Stimulated activated CD8-positive, alpha-beta memory T cell treated with anti-CD3 and anti-CD28 coated beads, Interleukin-4, amount 100 ng/mL, for 1 hour (primary cell): ENCODE results near the gene CHRDL1.
"Not testable (repeated sequence)": the region's sequence is repeated elsewhere in the genome, so short reads cannot be mapped to it uniquely, and the experiment has no call there.

Experiments used
- DNase-seq, 2 donors: peaks; one replicate each; pipeline ENCODE4 v3.0.0-alpha.2; 2020; ENCODE audit warnings: low read depth in 2 of 2, low spot score in 1 of 2

CHRDL1 gene, protein sequence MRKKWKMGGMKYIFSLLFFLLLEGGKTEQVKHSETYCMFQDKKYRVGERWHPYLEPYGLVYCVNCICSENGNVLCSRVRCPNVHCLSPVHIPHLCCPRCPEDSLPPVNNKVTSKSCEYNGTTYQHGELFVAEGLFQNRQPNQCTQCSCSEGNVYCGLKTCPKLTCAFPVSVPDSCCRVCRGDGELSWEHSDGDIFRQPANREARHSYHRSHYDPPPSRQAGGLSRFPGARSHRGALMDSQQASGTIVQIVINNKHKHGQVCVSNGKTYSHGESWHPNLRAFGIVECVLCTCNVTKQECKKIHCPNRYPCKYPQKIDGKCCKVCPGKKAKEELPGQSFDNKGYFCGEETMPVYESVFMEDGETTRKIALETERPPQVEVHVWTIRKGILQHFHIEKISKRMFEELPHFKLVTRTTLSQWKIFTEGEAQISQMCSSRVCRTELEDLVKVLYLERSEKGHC

DNA sequence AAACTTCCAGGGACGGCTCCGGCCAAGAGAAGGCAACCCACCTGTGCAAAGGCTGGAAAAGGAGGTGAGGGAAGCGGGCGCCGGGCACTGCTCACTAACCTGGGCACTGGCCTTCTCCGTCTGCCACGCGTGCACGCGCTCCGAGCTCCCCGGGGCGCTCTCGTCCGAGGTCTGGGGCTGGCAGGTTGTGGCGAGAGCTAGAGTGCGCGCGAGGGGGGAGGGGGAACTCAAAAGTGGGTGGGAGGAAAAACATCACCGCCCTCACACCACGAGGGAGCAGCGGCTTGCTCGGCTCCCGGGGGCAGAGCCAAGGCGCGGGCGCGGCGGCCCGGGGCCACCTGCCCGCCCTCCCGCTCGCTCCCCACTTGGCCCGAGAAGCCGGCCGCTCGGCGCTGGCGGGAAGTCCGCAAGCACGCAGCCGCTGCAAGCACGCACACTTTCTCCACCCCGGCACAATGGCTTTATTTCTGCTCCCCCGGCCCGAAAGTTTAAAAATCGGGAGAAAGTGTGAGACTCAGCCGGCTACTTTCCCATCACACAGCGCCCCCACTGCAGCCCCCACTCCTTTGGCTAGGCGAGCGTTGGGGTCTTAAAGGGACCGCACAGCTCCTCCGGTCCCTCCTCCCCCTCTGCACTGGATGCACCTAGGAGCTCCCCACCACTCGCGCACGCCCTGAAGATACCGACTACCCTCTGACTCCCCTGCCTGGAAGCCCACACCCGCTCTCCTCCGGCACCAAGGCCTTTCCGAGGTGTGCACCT is at the start of gene CHRDL1:
CHRDL1 (minus strand) TSS at position 173 of the 762 bp plus-strand sequence. CDS start 3,636 bp downstream, outside the sequence.
- no peak for DNase-seq

DNA sequence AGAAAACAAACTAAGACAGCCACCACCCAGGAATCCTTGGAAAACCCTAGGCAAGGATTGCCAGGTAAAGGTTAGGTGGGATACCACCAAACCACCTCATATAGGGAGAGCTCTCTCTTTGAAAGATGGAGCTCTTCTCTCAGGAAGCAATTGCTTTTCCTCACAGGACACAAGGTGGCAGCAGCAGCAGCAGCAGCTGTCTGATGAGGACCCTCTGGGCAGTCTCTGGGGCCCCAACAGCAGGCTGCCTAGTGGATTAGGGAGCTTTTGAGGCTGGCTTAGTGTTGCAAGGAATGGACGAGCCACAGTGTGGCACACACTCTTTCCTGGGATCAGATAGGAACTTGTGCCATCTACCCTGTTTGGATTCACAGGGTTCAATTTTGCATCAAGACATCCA is 41.4 kb upstream of the CHRDL1 start:
- DNase-seq: no peak

DNA sequence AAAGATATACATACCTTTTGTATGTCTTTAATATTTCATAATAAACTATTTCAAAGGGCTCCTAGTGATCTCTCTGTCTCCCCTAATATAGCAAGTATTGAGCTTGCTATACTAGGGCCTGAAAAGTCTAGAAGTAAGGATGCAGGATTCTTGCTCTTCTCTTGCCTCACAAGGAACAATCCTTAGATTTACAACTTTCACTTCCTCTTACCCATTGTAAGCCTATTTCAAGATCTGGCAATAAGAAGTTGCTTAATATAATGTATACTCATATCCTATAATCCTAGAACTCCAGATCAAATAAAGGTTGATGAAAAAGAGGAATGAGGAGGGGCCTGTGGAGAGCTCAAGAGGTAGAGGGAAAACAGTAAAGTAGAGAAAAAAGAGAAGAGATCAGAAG is 40.8 kb upstream of the CHRDL1 start:
- DNase-seq: no peak

DNA sequence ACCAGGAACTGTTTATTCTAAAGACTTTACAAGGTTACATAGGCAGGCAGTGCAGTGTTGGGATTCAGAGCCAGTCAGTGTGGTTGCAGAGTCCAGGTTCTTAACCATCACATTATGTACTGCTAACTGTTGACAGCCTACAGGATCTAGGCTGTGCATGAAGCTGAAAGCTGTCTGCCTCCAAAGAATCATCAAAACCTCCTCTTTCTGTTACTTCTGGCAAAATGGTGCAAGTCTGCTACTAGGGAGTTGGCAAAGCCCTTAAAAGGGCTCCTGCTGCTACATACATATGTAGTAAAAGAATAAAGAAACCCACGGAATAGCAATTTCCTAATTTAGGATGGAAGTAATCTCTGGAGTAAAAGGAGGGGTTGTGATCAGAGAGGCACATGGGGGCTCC is 40.4 kb upstream of the CHRDL1 start:
- DNase-seq: no peak

DNA sequence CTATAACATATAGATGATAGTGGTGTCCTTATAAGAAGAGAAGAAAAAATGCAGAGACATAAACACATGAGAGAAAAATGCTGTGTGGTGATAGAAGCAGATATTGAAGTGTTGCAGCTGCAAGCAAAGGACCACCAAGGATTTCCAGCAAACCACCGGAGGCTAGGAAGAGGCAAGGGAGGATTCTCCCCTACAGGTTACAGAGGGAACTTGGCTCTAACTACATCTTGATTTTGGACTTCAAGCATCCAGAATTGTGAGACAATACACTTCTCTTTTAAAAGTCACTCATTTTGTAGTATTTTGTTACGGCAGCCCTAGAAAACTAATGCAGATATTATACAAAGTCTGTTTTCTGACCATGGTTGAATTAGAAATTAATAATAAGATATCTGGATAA is 30.4 kb upstream of the CHRDL1 start:
- DNase-seq: no peak

DNA sequence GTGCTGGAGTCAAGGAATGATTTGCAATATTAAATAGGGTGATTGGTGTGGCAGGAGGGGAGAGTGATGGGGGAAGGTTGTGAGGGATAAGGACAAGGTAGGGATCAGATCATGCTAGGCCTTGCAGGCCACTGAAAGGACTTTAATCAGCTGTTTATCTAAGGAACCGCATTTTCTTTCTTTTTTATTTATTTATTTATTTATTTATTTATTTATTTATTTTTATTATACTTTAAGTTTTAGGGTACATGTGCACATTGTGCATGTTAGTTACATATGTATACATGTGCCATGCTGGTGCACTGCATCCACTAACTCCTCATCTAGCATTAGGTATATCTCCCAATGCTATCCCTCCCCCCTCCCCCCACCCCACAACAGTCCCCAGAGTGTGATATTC is 20.9 kb upstream of the CHRDL1 start:
- not testable (repeated sequence) for DNase-seq

DNA sequence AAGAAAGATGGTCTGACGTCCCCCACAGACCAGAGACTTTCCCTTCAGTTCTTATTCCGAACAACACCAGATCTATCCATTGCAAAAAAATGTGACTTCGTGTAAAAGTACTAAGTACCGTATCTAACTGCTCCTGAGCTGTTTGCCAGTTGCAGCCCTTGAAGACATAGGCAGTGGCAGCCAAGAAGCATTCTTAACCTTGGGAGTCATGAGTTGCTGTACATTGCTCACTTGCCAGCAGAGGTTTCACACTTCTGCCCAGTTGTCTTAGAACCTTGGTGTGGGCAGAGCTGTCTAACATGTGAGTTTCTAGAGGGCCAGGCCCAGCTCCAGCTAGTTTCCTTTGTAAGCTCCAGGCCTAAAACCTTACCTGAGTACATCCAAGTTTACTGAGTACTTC is 10.5 kb upstream of the CHRDL1 start:
- no peak for DNase-seq

DNA sequence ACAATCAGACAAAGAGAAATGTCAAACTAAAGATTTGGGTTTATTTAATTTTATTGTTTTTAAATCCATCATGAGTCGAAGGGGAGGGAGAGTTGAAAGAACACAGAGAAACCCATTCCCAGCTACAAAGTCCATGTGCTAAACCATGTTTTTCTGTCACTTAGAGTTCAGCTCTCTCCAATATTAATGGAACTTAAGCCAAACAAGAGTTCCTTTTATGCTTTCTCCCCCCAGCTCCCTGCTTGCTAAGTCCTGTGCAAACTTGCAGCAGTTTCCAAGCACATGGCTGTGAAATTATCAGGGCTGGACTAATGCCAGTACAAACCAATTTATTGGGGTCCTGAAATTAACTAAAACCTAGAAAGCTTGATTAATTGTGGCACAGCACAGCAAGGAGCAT is 9.7 kb upstream of the CHRDL1 start:
- DNase-seq: no peak

DNA sequence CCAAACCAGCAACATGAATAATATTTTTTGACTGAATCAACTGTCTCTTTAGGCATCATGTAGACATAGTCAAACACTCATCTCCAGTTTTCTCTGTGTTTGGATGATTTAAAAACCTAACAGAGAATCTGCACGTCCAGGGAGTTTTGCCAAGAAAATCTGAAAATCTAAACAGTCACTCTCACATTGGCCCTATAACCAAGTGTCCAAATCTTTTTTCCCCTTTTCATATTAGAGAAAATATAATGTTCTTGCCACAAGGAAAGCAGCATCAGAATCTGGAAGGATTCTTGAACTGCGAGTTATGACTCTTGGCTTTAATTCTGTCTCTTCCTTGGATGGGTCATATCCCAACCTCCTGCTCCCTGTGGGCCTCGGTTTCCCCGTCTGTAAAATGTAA is 8.8 kb upstream of the CHRDL1 start:
- no peak for DNase-seq

DNA sequence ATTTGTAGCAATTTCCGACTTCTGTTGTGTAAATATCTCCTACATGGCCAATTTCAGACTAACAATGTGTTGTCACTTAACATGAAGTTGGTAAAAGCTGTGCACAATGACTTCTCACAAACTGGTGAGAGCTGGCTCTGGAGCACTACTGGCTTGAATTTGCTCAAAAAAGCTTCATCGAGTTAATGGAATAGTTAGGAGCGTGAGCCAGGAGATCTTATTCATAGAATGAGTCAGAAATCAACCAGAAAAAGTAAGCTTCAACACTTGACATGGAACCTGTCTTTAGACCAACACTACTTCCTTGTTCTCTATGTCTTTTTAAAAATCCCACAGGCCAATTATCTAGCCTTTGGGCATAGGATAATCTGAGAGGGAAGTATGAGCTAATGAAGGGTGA is 7.9 kb upstream of the CHRDL1 start:
- DNase-seq: no peak

DNA sequence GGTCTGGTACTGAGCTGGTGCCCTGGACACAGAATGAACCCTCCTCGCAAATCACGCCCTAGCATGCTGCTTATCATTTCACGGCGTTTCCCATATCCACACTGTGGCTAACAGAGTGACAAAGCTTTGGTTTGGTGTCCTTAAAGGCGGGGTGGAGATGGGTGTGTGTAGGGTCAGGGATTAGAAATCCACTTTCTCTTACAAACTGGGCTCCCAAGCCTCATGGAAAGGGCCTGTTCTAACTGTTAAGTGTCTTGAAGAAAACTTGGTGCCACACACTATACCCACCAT is 735 bp upstream of the CHRDL1 start:
- DNase-seq: no peak

DNA sequence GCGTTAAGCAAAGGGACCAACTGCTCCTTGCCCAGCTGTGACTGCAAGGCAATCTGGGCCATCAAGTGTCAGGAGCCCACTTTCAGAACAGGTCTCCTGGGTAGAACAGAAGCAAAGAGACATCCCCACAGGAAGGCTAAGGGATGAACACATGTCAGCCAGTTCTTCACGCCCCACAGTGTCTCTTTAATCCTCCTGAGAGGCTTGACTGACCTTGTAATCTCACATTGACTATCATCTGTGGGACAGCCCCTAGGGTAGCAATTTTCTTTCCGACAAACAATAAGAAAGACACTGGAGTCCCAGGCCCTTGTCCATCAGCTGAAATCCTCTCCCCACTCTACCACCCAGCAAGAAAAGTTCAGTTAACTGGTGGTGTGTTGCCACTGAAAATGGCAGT is 1.0 kb downstream of the CHRDL1 start:
- no peak for DNase-seq

DNA sequence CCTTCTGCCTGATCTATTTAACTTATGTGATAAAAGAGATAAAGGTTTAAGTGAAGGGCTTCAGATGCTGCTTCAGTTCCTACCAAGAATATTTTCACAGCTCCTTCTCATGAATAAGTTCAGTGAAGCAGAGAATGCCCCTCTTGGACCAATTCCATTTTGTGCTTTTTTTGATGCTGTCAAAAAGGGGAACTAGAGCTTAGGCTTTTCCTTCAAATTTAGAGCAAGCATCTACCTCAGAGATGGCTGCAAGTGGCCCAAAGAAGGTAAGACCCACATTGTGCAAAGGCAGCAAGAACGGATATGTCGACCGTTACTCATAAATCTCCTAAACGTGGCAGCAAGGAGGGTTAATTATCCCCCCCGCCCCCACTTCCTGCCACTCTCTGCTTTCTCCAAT is 4.5 kb downstream of the CHRDL1 start:
- no peak for DNase-seq

DNA sequence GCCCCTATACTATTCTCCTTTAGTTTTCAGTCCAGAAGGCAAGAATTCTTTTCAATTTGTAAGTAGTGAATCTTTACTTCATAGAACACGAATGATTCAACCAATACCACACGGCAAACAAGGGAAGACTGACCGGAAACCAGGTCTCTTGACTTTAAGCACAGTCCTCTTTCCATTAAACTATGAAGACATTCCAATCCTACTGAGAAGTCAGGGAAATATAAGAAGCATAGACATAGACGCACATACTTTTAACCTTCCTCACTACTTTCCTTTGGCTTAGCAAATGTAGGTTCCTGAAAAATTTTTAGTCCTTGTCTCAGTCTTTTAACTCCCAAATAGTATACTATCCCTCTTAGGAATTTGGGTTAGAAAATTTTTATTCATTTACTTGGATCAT is 9.1 kb downstream of the CHRDL1 start:
- no peak for DNase-seq

DNA sequence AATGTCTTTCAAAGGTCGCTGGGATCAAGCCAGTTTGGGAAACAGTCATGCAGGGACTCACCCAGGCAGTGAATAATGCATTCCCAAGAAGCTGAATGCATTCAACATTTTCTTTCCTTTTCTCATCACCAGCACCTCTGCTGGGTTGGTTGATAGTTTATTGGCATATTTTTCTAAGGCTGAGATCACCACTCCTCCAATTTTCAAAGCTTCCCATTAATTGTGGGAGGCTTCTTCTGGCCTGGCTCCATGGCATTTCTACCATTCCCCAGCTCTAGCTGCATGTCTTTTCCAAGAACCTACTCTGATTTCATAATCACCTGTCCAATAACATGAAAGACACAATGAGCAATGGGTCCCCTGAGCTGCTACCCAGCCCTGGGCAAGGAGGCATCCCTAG is 35.8 kb downstream of the CHRDL1 start:
- DNase-seq: no peak

DNA sequence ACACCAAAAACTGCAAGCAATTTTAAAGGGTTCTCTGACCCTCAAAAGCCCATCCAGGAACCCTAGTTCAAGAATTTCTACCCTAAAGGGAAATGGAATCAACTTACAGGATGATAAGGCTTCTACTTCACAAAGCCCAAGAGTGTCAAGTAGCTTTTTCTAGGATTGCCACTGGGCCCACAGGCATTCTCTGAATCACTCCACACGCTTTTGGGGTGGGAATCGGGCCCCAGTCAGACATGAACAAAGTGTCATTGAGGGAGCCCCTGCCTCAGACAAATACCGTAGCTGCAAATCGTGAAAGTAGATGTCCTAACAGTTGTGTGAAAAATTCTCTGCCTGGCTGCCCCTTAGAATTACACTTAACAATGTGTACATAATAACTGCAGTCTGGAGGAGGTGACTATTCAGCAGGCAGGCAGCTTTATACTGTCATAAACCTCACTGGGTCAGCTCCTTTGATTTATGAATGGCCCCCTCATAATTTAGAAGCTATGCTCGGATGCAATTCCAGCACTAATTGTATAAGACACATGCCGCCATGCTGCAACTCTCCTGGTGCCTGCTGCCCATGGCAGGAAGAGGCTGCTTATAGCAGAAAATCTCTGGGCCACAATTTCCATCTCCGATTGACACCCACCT is 36.7 kb downstream of the CHRDL1 start:
- no peak for DNase-seq

DNA sequence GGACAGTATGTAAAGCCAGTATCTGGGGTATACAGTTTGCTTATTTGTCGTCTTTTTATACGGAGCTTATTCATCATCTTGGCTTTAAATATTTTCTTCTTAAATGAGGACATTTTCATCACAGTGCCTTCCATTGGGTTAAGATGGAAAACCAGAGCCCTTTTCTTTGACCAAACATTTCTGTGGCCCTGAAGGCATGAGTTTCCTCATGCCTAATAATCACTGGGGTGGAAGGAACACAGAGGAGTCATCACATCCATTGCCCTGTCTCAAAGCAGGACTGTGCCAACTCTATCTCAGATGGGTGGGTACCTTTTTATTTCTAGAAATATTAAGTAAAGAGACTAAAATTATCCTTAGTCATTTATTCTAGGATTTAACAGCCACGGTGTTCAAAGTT is 40.0 kb downstream of the CHRDL1 start:
- DNase-seq: no peak

DNA sequence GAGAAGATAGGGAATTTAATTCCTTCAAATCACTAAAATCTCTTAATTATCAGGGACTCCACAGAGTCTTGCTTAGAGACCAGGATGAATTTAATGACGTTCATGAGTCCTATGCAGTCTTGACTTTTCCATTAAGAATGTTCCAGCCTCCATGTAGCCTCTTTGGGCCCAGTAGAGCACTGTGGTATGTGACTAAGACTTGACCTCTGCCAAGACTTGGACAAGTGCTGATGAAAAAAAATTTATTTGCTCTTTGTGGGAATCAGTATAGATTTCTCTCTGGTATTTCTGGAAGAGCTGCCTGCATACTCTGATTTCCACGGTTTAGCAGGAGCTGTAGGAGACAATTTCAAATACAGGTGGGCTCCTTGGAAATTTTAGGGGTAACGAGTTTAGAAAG is 40.6 kb downstream of the CHRDL1 start:
- no peak for DNase-seq

DNA sequence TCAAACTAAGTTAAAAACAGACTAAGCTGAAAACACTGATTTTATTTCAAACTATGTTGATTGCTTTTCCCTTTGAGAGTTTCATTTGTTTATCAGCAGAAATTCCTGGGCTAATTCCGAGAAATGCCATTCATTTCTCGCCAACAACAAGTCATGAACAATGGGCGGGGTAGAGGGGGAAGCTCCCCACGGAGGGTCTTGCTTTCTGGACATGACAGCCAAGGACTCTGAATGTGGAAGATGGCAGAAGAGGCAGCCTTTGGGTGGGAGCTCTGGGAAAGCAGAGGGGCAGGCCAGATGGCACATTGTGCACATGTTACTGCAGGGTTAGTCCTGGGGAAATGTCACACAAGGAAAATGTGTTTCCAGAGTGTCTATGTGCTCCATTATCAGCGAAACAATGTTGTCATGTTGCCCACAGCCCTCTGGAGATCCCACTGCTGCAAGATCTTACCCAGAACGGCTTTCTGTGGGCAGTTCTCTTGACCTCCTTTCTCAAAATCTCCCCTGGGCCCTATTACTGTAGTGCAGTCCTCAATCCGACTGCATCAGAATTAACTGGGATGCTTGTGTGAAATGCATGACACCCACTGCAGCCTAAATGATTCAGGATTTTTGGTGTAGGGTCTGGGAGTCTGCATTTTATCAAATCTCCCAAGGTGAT is 45.0 kb downstream of the CHRDL1 start:
- DNase-seq: no peak

DNA sequence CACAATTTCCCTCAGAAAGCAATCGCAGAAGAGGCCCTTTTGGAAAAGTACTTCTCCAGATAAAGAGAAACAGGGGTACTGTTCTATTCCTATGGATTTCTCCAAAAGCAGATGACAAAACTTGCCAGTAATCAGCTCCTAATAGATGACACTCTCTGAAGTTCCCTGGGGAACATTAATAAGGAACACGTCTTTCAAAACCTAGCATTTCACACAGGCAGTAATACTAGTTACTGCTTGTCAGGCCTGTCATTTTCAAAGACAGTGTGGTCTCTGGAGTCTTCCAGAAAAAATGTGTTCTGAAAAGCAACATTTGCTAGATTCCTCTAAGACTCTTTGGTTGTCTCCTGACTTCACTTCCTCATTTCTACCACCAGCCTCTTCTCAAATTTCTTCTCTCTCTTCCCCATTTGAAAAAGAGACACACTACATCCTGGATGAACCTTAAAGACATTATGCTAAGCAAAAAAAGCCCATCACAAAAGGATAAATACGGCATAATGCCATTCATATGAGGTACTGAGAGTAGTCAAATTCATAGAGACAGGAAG is 47.3 kb downstream of the CHRDL1 start:
- no peak for DNase-seq

DNA sequence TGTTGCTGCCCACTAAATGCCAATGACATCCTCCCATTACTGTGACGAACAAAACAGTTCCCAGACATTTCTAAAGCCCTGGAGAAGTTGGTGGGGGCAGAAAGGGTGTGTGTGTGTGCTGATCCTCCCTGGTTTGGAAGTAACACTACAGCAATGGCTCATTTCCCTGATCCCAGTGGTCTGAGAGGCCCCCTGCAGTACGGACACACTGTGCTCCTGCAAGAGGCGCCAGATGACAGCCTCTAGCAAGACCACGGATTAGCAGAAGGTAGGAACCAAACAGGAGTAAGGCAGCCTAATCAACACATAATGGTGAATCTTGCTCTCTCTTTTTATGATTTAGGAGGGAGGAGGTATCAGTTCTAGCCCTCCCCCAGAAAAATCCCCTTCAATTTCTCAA is 49.6 kb downstream of the CHRDL1 start:
- no peak for DNase-seq
